Ishikawa (cell line): ENCODE measurements around the gene TENT4A.

Source experiments
- CEBPB ChIP-seq: IDR thresholded peaks from 2 replicates; pipeline ENCODE4 v1.6.1; 2012
- CREB1 ChIP-seq: IDR thresholded peaks from 2 replicates; pipeline ENCODE4 v1.6.1; 2012; ENCODE audit warnings: low read depth
- EGR1 ChIP-seq: IDR thresholded peaks from 2 replicates; pipeline ENCODE4 v1.6.1; 2012
- EP300 ChIP-seq: IDR thresholded peaks from 2 replicates; pipeline ENCODE4 v1.6.1; 2012; ENCODE audit warnings: borderline replicate concordance
- FOXM1 ChIP-seq: IDR thresholded peaks from 2 replicates; pipeline ENCODE4 v1.6.1; 2012; ENCODE audit warnings: low read depth, borderline replicate concordance
- MAX ChIP-seq: IDR thresholded peaks from 2 replicates; pipeline ENCODE4 v1.6.1; 2012
- NFIC ChIP-seq: IDR thresholded peaks from 2 replicates; pipeline ENCODE4 v1.6.1; 2012
- RAD21 ChIP-seq: IDR thresholded peaks from 2 replicates; pipeline ENCODE4 v1.6.1; 2012; ENCODE audit warnings: low read depth
- TAF1 ChIP-seq: IDR thresholded peaks from 2 replicates; pipeline ENCODE4 v1.6.1; 2012; ENCODE audit warnings: low read depth, mild to moderate bottlenecking
- TCF12 ChIP-seq: IDR thresholded peaks from 2 replicates; pipeline ENCODE4 v1.6.1; 2012; ENCODE audit warnings: low read depth
- TEAD4 ChIP-seq: IDR thresholded peaks from 2 replicates; pipeline ENCODE4 v1.6.1; 2012
- USF1 ChIP-seq: IDR thresholded peaks from 2 replicates; pipeline ENCODE4 v1.6.1; 2012
- YY1 ChIP-seq: IDR thresholded peaks from 2 replicates; pipeline ENCODE4 v1.6.1; 2012; ENCODE audit warnings: low read depth
- ZBTB7A ChIP-seq: IDR thresholded peaks from 2 replicates; pipeline ENCODE4 v1.6.1; 2012; ENCODE audit warnings: low read depth
- TF ChIP-seq, protein P1 (sequence below): IDR thresholded peaks from 2 replicates; pipeline ENCODE4 v1.6.1; 2012; ENCODE audit warnings: low read depth, mild to moderate bottlenecking

TENT4A gene

DNA sequence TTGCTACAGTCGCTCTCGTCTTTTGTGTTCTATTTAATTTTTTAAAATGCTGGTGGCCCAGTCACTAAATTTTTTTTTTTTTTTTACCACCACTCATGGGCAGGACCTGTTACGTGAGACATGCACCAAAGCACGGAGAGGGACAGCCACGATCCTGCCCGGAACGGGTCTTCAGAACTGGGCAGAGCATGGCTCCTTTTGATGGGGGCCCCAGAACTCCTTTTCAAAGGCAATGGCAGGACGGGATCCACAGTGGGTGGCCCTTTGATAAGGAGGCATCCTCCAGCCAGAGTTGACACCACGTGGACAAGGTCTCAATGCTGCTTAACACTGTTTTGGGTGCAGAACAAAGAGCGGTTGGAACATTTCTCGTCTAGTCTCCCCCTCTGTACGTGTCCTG, 50.0 kb downstream of the TENT4A start:
- TF ChIP-seq USF1 = no peak
- TF ChIP-seq, protein P1, sequence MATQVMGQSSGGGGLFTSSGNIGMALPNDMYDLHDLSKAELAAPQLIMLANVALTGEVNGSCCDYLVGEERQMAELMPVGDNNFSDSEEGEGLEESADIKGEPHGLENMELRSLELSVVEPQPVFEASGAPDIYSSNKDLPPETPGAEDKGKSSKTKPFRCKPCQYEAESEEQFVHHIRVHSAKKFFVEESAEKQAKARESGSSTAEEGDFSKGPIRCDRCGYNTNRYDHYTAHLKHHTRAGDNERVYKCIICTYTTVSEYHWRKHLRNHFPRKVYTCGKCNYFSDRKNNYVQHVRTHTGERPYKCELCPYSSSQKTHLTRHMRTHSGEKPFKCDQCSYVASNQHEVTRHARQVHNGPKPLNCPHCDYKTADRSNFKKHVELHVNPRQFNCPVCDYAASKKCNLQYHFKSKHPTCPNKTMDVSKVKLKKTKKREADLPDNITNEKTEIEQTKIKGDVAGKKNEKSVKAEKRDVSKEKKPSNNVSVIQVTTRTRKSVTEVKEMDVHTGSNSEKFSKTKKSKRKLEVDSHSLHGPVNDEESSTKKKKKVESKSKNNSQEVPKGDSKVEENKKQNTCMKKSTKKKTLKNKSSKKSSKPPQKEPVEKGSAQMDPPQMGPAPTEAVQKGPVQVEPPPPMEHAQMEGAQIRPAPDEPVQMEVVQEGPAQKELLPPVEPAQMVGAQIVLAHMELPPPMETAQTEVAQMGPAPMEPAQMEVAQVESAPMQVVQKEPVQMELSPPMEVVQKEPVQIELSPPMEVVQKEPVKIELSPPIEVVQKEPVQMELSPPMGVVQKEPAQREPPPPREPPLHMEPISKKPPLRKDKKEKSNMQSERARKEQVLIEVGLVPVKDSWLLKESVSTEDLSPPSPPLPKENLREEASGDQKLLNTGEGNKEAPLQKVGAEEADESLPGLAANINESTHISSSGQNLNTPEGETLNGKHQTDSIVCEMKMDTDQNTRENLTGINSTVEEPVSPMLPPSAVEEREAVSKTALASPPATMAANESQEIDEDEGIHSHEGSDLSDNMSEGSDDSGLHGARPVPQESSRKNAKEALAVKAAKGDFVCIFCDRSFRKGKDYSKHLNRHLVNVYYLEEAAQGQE = no peak
- TF ChIP-seq TAF1 = no peak
- TF ChIP-seq RAD21 = no peak
- no peak for TF ChIP-seq FOXM1
- no peak for TF ChIP-seq NFIC
- TF ChIP-seq EP300 = no peak
- no peak for TF ChIP-seq ZBTB7A
- TF ChIP-seq MAX = no peak
- TF ChIP-seq EGR1 = no peak
- TF ChIP-seq YY1 = no peak
- TF ChIP-seq CREB1 = no peak
- no peak for TF ChIP-seq CEBPB
- no peak for TF ChIP-seq TCF12
- no peak for TF ChIP-seq TEAD4

DNA sequence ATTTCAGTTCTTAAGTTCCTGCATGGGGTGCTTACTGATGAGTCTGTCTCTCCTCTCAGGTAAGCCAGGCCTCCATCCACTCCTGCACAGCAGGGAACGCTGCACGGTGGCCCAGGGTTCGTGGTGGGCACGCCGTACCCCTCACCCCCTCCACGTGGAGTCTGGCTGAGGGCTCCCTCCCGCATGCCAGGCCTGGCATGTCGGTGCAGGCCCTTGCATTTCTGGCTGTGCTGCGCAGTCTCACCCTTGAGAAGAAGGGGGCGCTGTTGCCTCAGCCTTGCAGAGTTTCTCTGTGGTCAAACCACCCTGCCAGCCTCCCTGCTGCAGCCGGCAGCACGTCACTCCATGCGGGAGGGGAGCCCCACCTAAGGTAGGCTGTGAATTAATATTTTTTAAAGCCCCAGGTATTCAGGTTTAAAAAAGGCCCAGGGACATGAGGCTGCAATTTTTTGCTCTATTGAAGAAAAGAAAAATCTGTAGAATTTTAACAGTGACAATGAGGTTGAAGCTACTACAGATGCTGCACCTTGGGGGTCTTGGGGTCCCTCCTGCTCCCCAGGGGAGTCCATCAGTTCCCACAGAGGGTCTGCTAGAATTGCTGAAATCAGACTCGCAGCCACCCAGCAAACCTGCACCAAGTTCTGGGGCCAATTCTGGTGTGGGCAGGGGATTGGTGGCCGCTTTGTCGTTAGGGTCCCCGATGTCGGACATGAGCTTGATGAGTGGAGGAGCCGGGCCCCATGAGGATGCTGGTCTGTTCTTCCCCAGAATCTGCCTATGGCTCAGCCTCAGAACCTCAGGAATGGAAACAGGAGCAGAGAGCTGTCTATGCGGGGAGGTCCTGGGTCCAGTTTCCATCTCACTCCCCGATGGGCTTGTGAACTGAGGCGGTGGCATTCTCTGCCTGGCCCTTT, 52.6 kb downstream of the TENT4A start:
- TF ChIP-seq TEAD4 = peak; percentile 50
- no peak for TF ChIP-seq FOXM1
- TF ChIP-seq RAD21 = peak; percentile 94
- TF ChIP-seq CEBPB = no peak
- TF ChIP-seq CREB1 = no peak
- TF ChIP-seq EGR1 = no peak
- TF ChIP-seq TCF12 = no peak
- no peak for TF ChIP-seq TAF1
- TF ChIP-seq USF1 = no peak
- 0 out of 2 replicates have a peak, but pooled peaks have one; percentile 38 for TF ChIP-seq YY1
- TF ChIP-seq NFIC = no peak
- TF ChIP-seq, protein P1 = no peak
- peak; percentile 82 for TF ChIP-seq MAX
- TF ChIP-seq ZBTB7A = peak; percentile 51; the same call in 1 of the 2 replicates
- no peak for TF ChIP-seq EP300

GRCh38 chr5:6766604-6767093, 53.4 kb downstream of the TENT4A start:
- TF ChIP-seq USF1 (peak; percentile 14; the same call in 1 of the 2 replicates), RAD21 (no peak), TAF1 (no peak), TCF12 (peak; percentile 78), TEAD4 (peak; percentile 70), MAX (peak; percentile 40; the same call in 1 of the 2 replicates), ZBTB7A (no peak), CEBPB (no peak), NFIC (peak; percentile 94), FOXM1 (no peak), EP300 (peak; percentile 66), YY1 (no peak)
- TF ChIP-seq, protein P1 = no peak
